Epithelial cell of proximal tubule (primary cell): Measurements from ENCODE around the gene LEMD1. TPM values are rescaled to one million over a fixed set of nuclear protein-coding genes. Genes with fewer than 3 reads are reported as not detected.
"Not testable (repeated sequence)": the region's sequence is repeated elsewhere in the genome, so short reads cannot be mapped to it uniquely, and the experiment has no call there.

Source experiments
- DNase-seq: peaks from one replicate; pipeline ENCODE4 v3.0.0-alpha.2; 2011; ENCODE audit warnings: low read depth
- H3K4me3 ChIP-seq: 2 replicates; pipeline ENCODE4 v1.5.1; 2011; ENCODE audit warnings: low read depth, mild to moderate bottlenecking, low read length
- total RNA-seq: library from RNA; depleted of rRNA; stranded (reverse); fragments of >200 nt; gene quantifications from 2 replicates; pipeline ENCODE4 v1.2.3, GENCODE V29; 2015
- TF ChIP-seq, protein P1 (sequence below): conservative IDR thresholded peaks from 2 replicates; pipeline ENCODE4 v1.5.1; 2012; ENCODE audit warnings: low read depth, mild to moderate bottlenecking, low read length

The LEMD1 gene
- total RNA-seq, 1 donor from 2014 or later, result 0.52 TPM

DNA sequence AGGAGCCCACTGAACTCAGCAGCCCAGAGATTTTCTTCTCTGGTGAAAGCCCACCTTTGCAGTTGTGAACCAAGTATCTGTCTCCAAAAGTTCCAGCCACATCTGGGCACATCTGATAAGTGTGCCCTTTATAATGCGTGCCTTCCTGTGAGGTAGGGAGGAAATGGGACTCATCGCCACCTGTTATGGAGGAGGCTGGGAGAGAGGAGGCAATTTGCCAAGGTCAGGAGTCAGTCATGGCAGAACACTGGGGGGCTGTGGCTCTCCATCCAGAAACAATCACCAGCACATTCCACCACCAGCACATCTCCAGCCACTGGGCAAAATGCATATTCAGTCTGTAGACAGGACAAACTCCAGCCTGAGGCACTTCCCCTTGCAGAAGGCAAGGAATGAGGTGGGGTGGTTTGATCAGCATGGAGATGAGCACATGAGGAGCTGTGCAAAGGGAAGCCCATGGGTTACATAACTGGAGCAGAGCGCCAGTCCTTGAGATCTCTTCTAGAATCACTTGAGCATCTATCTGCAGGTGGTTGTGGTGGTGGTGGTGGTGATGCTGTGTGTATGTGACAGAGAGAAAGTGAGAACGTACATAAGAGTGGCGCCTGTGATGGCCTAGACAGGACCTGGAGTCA, 15.0 kb upstream of the LEMD1 start:
- DNase-seq, result no peak
- H3K4me3 ChIP-seq, result no peak overlapping the region
- TF ChIP-seq, protein P1, sequence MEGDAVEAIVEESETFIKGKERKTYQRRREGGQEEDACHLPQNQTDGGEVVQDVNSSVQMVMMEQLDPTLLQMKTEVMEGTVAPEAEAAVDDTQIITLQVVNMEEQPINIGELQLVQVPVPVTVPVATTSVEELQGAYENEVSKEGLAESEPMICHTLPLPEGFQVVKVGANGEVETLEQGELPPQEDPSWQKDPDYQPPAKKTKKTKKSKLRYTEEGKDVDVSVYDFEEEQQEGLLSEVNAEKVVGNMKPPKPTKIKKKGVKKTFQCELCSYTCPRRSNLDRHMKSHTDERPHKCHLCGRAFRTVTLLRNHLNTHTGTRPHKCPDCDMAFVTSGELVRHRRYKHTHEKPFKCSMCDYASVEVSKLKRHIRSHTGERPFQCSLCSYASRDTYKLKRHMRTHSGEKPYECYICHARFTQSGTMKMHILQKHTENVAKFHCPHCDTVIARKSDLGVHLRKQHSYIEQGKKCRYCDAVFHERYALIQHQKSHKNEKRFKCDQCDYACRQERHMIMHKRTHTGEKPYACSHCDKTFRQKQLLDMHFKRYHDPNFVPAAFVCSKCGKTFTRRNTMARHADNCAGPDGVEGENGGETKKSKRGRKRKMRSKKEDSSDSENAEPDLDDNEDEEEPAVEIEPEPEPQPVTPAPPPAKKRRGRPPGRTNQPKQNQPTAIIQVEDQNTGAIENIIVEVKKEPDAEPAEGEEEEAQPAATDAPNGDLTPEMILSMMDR, result no peak

DNA sequence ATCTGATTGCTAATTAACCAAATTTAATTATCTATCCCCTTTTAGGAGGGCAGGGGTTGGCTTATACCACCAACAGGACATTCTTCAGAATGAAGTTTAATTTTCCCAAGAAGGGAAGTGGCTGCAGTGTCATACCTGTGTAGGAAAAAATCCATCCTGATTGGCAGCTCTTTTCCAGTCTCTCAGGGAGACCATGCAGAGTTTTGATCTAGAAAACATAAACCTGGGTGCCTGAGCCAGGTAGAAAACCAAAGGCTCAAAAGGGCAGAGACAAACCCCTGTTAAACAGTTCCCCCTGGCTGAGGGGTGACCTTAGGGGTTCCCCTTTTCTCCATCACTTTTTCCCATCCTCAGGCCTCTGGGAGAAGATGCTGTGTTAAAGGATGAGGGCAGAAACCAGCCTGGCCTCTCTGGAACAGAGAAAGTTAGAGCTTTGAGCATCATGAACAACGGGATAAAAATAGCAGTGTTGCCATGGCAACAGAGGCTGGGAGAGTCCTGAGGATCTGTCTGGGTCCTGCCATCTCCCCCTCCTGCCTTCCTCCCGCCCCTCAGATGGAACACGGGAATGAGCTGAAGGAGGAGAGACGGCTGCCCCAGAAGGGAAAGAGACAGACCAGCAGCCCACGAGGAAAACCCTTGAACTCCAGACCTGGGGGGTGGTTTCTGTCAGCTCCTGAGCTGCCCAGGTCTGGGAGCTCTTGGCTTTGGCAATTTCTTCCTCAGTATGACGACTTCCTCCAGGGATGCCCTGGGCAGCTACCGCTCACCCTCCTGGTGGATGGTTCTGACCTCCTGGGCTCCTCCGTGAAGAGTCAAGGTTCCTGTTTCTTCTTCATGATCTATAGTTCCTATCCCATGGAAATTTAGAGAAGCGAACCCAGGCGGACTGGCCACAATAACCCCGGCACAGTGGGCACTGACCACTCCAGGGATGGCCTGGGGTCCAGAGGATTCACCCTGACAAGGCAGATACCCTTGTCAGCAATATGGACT, 14.0 kb upstream of the LEMD1 start:
- no peak for DNase-seq
- TF ChIP-seq, protein P1, result no peak

GRCh38 chr1:205434738-205435137, 12.9 kb upstream of the LEMD1 start:
- no peak for DNase-seq
- TF ChIP-seq, protein P1, result no peak
- H3K4me3 ChIP-seq, result no peak overlapping the region

More for the DNA sequence above, 14.0 kb upstream of the LEMD1 start:
- H3K4me3 ChIP-seq, result no peak overlapping the region

DNA sequence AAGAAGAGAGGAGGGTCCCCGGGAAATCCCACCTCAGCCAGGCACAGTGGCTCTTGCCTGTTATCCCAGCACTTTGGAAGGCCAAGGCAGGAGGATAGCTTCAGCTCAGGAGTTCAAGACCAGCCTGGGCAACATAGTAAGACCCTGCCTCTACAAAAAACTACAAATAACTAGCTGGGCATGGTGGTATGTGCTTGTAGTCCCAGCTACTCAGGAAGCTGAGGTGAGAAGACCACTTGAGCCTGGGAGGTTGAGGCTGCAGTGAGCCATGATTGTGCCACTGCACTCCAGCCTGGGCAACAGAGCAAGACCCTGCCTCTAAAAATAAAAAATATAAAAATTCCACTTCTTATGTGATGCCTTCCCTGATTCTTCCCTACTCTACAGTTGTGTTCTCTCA, 10.8 kb upstream of the LEMD1 start:
- not testable (repeated sequence) for H3K4me3 ChIP-seq, DNase-seq

GRCh38 chr1:205432116-205432515, 10.3 kb upstream of the LEMD1 start:
- TF ChIP-seq, protein P1, result no peak
- H3K4me3 ChIP-seq, result no peak overlapping the region
- no peak for DNase-seq

GRCh38 chr1:205430696-205431305, 8.9 kb upstream of the LEMD1 start:
- TF ChIP-seq, protein P1, result peak; percentile 94
- peak overlapping the region; percentile 55 for H3K4me3 ChIP-seq
- no peak for DNase-seq
